Liver (tissue), 2 donors: ENCODE results near the gene DPY19L1.

ENCODE experiments used
- CTCF ChIP-seq: fragments of 150-350 bp; IDR thresholded peaks from 2 replicates; pipeline ENCODE4 v1.5.1; 2017; ENCODE audit warnings: improper control_type of control experiment, low read depth, low read length; ENCODE audit not compliant: missing input control
- REST ChIP-seq: IDR thresholded peaks from 2 replicates; pipeline ENCODE4 v1.6.1; 2016; ENCODE audit warnings: antibody characterized with exemption, mild to moderate bottlenecking
- donor health status: healthy.

- no peak for TF ChIP-seq CTCF
- no peak for TF ChIP-seq REST
Measured at GRCh38 chr7:34916267-34916666, 121.0 kb downstream of the DPY19L1 start.
